GM19099 (cell line): ENCODE measurements around the gene MAT2A.

Experiments used
- POLR2A ChIP-seq: IDR thresholded peaks from 3 replicates; pipeline ENCODE4 v1.6.1; 2011; ENCODE audit warnings: low read depth; ENCODE audit not compliant: insufficient read length; ENCODE audit errors: extremely low read depth

The MAT2A gene

GRCh38 chr2:85553184-85553583 lies 14.2 kb downstream of the MAT2A start:
- no peak for TF ChIP-seq POLR2A

GRCh38 chr2:85554980-85555612 lies 16.1 kb downstream of the MAT2A start:
- TF ChIP-seq POLR2A = no peak

GRCh38 chr2:85557130-85557529 lies 18.2 kb downstream of the MAT2A start:
- no peak for TF ChIP-seq POLR2A

DNA sequence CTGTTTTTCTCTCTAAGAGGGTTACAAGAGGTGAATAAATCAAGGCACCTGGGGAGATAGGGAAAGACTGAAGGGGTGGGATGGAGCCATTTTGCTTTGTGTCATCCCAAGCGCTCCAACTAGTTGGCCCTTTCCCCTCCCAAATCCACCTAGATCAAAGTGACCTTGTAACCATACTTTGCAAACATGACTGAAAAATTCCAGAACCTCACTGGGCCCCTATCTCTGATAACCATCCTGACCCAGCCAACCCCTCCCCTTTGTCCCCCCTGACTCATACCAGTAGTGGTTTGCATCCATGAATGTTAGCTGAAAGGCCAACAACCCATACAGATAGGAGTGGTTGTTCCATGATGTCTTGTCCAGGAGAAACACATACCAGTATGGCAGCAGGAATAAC lies 19.2 kb downstream of the MAT2A start:
- no peak for TF ChIP-seq POLR2A

- no peak for TF ChIP-seq POLR2A
These were observed 21.9 kb downstream of the MAT2A start for GRCh38 chr2:85560812-85561279.

DNA sequence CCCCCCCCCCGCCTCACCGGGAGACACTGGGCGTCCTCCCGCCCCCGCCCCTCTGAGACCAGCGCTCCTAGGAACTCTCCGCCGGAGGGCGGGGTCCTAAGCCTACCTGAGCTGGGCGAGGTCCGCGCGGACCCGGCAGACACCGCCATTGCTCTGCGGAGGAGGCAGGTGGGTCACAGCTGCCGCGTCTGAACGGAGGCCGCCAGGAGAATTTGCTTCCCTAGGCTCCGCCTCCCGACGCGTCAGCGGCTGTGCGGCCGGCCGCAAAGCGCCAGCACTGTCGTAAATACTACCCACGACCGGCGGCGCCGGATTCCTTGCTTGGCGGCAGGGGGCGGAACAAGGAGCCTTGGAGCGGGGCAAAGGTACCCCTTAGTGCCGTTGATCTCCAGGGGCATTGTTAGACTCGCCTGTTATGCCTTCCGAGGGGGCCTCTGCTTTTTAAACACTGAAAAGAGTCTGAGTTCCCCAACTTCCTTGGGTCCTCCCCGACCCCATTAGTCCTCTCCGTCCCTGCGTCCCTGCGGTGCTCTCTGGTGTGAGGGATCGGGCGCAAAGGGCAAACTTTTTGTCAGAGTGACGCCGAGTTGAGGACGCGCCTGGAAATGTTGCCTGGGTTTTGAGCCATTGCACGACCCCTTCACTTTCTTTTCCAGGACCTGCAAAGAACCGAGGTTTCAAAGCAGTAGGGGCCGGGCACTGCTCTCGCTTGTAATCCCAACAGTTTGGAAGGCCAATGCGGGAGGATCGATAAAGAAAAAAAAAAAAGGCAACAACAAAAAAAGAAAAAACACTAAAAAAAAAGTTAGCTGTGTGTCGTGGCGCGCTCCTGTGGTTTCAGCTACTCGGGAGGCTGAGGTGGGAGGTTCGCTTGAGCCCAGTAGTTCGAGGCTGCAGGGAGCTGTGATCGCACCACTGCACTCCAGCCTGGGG lies 22.6 kb downstream of the MAT2A start, which contains the start of gene GGCX:
TSS of gene GGCX (minus strand) at position 214 of the 933 bp plus-strand sequence. CDS start at position 149, 65 bp downstream.
- TF ChIP-seq POLR2A = peak; percentile 95

GRCh38 chr2:85564144-85564563 lies 25.2 kb downstream of the MAT2A start:
- TF ChIP-seq POLR2A = no peak

- no peak for TF ChIP-seq POLR2A
These were observed 27.3 kb downstream of the MAT2A start for GRCh38 chr2:85566265-85566664.

DNA sequence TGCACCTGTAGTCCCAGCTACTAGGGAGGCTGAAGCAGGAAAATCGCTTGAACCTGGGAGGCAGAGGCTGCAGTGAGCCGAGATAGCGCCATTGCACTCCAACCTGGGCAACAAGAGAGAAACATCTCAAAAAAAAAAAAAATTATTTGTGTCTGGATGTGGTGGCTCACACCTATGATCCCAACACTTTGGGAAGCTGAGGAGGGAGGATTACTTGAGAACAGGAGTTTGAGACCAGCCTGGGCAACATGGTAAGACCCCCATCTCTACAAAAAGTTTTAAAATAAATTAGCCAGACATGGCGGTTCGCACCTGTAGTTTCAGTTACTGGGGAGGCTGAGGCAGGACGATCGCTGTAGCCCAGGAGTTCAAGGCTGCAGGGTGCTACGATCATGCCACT lies 36.8 kb downstream of the MAT2A start:
- TF ChIP-seq POLR2A = no peak

- TF ChIP-seq POLR2A = no peak
These were observed 38.1 kb downstream of the MAT2A start for GRCh38 chr2:85577063-85577385.

GRCh38 chr2:85577386-85578242 lies 38.6 kb downstream of the MAT2A start, which contains the start of gene VAMP8:
VAMP8 (plus strand) TSS chr2:85577586; CDS start chr2:85577647, 61 bp downstream.
- TF ChIP-seq POLR2A = peak; percentile 57

DNA sequence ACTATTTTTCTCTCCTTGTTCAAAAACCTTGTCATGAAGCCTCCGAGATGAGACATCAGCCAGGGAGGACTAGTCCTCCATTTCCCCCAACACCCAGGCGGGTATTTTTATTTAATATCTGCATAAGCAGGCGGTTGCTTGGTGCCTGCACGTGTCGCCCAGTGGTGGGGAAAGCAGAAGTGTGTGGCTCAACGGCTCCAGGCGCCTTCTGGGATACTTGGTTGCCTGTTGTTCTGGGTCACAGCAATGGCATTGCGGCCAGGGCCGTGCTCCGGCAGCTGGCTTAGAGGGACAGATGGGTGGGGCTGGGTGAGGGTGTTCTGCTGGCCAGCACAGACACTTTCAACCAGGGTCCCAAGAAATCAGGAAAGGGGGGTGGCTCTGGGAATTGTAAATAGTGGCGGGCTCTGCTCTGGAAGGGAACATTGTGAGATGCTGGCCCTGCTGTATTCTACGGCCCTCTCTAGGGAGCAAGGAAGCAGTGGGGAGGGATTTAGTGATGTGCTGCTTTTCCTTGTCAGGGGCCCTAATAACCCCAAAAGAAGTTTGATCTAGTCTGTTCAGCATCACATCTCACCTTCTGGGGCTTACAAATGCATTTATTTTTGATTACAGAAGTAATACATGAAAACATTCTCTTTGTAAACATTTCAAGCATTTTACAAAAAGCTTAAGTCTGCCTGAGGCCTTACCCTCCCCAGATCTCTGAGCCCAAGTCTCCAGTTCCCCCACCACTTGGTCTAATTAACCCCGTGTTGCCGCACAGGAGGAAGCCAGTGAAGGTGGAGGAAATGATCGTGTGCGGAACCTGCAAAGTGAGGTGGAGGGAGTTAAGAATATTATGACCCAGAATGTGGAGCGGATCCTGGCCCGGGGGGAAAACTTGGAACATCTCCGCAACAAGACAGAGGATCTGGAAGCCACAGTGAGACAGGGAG lies 39.5 kb downstream of the MAT2A start:
- peak; percentile 20 for TF ChIP-seq POLR2A

GRCh38 chr2:85579266-85579935 lies 40.4 kb downstream of the MAT2A start:
- no peak for TF ChIP-seq POLR2A

GRCh38 chr2:85580206-85580605 lies 41.2 kb downstream of the MAT2A start:
- TF ChIP-seq POLR2A = no peak

DNA sequence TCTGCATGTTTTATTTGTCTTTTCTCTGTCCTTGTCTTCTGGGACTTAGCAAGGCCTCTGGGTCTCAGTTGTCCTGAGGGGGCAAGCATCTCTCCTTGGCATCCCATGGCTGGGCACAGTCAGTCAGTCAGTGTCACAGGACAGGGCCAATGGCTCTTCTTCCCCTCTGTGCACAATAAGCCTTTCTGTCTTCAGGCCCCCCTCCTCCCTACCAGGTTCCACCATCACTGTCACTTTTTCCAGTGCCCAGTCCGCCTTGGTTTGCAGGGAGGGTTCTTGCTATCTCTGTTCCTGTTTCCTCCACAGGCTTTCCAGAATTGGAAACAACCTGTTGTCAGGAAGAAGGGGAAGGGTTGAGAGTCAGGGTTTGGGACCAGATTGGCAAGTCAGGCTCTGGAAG lies 43.5 kb downstream of the MAT2A start:
- TF ChIP-seq POLR2A = no peak
